Mammary epithelial cell (primary cell): ENCODE results near the gene DAAM2.

Experiments
- CTCF ChIP-seq, 2 donors: IDR thresholded peaks in 1 of 2; conservative IDR thresholded peaks in 1 of 2; 2 replicates each; pipeline ENCODE4 v1.5.1; 2011 to 2012; ENCODE audit warnings: inconsistent platforms in 2 of 2, low read length in 2 of 2, mild to moderate bottlenecking in 2 of 2, control low read depth in 1 of 2, low read depth in 1 of 2; ENCODE audit not compliant: insufficient read depth in 1 of 2; ENCODE audit errors: extremely low read depth in 1 of 2
- EZH2 ChIP-seq: IDR thresholded peaks from 2 replicates; pipeline ENCODE4 v1.6.1; 2012; ENCODE audit warnings: low read length, inconsistent platforms, borderline replicate concordance

- TF ChIP-seq CTCF (conservative IDR thresholded peaks at IDR 0.05 in 1 of 2, IDR thresholded peaks at IDR 0.05 in 1 of 2; ENCODE audit: extremely low read depth in 1 of 2, insufficient read depth in 1 of 2, low read depth in 1 of 2, low read length in 2 of 2) (no peak), EZH2 (no peak)
Observed at GRCh38 chr6:39907871-39908575, 115.8 kb downstream of the DAAM2 start.
